ENCODE results near the gene ACTRT2.
A peak's percentile ranks its signal among the peaks of the same experiment; 100 is the strongest.

The ACTRT2 gene

DNA sequence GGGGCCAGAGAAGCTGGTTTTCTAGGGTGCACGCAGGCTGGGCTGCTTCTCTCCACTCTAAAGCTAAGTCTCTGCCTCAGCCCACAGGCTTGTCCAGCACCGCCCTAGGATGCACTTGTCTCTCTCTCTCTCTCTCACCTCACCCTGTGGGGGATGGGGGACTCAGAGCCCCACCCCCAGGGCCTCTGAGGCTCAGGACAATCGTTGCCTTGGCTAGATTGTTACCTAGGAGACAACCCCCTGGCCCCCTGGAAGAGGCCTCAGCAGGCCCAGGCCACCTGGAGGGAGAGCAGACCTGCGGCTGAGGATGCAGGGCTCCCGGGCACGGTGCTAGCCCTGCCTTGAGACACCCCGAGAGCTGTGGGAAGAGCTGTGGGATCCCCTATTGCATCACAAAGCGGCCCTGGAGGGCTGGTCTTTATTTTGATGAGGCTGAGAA is at the start of gene ACTRT2:
TSS of gene ACTRT2 (plus strand) at position 235 of the 439 bp plus-strand sequence. CDS start 220 bp downstream, outside the sequence.
- no peak for DNase-seq

DNA sequence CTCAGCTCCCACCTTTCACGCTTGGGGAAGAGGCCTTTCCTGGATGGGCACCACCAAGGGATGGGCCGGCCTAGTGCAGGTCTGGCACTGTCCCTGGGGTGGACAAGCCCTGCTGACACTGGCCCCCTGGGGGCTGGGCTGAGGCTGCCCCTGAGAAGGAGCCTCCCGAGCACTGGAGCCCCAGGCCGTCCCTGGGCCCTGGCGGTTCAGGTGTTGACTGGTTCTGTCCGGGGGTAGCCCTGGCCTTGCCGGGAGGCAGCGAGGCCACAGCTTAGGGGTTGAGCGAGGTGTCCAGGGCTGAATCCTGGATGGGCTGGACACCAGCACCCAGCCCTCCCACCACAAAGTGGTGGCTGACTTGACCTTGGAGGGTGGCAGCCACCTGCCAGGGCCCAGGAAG is 49.7 kb upstream of the ACTRT2 start:
- DNase-seq, result no peak

DNA sequence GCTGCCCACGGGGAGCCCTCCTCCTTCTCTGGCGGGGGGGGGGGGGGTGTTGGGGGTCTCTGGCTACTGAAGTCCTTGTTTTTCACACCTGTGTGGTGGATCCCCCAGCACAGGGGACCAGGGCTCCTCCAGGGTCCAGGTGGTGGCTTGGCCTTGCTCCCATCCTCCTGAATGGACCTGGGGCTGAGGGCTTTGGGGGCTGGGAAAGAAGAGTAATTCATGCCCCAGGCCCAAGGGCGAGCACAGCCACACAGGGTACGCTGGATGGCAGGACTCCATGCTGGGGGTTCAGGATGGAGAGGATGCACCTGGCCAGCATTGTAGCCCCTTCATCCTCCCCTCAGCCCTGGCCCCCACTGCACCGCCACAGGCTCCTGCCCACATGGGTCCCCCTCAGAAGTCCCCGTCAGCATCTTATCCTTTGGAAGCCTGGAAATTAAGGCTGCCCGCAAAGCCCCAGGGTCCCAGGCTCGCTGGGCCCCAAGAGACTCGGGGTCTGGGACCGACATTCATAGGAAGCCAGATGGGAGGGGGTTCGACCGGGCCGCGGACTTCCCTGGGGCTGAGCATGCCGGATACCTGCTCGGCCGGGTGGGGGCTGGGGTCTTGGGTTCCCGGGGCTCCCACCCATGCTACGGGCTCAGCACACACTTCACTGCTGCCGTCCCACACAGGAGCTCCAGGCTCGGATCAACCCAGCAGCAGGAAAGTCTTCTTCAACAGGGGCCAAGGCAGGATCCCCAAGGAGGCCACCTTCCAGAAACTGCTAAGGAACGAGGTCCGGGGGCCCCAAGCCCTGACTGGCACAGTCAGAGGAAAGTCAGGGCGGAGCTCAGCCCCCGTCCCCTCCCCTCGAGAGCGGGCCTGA is 49.0 kb upstream of the ACTRT2 start:
- DNase-seq, result no peak

DNA sequence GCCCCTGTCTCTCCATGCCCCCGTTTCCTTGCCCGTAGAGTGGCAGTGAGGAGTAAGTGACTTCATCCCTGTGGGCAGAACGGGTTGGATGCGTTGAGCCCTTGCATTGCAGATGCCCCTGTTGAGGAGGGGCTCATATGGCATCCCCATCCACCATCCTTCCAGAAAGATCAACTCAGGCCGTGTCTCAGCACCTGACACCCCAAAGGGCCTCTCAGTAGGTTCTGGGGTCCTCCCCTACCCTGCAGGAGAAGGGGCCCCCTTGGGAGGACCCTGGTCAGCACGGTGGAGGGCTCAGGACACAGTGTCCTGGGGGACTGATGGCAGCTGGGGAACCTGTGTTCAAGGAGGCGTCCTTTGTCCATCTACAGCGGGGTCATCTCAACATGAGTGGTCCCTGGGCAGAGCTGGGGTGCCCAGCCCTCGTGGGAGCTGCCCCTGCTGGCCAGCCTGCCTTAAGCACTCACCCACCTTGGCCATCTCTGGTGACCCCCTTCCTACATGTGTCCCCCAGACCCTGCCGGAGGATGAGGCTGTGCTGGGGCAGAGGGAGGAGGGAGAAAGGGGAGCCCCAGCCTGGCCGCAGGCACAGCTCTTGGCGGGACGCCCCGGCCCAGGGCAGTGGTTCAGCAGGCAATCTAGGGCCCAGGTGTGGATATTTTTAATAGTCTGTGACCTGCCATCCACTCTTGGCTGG is 48.2 kb upstream of the ACTRT2 start:
- DNase-seq, result no peak

DNA sequence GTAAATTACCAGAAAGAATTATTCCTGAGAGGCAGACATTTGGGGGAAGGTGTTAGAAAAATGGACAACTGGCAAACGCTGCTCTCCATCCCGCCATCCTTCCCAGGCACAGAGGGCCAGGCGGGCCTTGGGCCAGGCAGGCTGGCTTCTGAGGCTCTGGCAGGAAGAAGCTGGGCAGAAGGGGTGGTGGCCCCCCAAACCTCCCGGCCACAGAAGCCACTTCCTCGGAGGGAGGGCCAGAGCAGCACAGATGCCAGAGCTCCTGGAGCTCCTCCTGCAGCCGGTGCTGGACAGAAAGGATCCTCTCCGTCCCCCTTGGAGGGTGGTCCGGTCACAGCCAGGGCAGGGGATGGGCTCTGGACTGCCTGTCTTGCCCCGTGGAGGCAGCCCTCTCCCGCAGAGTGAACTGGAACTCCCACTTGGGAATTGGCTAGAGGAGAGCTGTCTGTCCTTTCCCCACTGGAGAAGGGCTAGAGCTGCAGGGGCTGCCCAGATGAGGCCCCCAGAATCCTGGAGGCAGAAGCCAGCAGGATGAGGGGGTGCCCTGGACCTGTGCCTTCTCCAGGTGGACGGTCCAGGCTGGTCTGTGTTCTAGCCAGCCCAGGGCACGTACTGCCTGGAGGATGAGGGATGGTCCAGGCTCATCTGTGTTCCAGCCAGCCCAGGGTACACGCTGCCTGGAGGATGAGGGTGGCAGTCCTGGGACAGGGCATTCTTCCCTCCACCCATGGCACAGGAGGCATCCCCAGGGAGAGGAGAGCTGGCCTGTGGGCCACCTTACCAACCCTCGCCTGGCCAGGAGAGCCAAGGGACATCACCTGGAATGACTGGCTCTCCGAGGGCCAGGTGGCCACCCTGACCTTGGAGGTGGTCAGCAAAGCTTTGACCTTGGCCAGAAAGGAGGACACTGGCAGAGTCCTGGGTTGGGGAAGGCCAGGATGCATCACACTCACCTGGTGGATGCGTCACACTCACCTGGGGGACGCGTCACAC is 47.4 kb upstream of the ACTRT2 start:
- no peak for DNase-seq

DNA sequence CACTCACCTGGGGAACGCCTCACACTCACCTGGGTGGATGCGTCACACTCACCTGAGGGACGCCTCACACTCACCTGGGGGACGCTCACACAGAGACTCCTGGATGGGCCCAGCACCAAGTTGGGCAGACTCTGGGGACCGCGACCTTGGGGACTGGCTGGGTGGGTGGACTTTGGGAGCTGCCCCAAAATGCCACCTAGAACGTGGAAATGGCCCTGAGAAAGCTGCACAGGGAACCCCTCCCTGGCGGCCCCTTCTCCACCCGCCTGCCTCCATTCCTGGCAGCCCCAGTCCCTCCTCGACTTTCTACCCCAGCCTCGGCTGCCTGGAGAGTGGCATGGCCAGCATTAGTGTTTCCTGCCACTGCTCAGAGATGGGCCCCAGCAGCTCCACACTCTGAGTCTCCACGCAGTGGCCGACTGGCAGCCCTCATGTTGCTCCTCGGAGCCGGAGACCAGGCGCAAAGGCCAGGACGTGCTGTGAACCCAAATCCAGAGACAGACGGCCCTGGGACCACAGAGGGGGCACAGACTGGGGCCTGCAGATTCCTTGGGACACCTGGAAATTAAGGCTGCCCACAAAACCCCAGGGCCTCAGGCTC is 46.5 kb upstream of the ACTRT2 start:
- DNase-seq, result no peak

DNA sequence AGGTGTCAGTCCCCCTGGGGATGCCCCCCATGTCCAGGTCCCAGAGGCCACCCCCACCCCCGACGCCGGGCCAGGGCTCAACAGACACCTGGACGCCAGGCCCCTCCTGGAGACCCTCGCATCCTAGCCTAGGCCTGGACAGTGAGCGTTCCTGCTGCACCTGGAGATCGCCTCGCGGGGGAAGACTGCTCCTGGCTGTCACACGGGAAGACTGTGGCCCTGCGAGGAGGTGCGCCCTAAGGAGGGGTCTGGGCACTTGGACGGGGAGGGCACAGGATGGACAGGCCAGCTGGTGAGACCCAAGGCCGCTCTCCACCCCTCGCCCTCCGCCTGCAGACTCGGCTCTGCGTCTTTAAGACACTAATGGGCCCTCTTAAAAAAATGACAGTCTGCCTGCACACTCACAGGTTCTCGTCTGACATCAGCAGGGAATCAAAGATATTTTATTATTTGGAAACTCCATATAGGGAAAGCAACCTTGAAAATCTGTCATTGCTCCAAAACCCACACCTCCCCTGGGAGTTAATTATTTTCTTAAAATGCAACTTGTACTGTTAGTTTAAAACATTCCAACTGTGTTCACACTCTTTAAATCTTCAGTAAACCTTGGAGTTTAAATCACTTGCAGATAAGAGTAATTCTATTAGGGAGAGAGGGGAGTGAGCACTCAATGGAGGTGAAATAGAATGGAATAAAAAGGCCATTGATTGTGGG is 45.6 kb upstream of the ACTRT2 start:
- DNase-seq, result peak; percentile 1

DNA sequence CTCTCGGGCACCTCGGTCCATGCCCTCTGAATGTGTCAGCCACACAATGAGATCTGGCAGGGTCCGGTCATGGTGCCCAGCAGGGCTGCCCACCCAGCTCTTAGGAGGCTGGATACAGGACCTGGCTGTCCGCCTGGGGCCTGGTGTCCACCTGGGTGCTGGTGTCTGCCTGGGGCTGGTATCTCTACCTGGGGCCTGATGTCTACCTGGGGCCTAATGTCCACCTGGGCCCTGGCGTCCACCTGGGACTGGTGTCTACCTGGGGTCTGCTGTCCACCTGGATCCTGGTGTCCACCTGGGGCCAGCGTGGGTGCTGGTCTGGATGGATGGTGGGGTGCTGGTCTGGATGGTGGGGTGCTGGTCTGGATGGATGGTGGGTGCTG is 45.1 kb upstream of the ACTRT2 start:
- DNase-seq, result no peak

DNA sequence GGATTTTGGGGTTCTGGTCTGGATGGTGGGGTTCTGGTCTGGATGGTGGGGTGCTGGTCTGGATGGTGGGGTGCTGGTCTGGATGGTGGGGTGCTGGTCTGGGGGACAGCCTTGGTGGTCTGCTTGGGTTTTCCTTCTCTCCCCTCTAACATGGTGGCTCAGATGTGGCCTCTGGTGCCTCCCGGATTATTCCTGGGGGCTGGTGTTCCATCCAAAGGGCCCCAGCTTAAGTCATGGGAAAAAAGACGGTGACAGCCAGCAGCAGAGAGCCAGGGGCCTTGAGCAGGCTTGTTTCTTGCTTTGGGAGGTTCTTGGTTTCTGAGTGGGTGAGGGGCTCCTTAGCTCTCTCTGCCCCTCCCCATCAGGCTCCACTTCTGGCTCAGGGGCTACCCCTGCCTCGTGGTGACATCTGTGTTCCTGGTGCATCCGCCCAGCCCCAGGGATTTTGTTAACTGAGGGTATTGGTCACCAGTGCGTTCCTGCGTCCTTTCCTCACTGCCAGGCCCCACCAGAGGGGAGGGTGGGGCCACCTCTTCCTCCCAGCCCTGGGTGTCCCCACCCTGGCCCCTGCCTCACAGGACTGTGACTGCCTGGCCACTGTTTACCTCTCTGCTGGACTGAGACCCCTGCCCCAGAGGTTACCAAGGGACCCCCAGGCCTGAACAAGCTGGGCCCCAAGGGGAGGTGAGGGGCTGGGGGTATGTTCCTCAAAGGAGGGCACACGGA is 43.2 kb upstream of the ACTRT2 start:
- no peak for DNase-seq

DNA sequence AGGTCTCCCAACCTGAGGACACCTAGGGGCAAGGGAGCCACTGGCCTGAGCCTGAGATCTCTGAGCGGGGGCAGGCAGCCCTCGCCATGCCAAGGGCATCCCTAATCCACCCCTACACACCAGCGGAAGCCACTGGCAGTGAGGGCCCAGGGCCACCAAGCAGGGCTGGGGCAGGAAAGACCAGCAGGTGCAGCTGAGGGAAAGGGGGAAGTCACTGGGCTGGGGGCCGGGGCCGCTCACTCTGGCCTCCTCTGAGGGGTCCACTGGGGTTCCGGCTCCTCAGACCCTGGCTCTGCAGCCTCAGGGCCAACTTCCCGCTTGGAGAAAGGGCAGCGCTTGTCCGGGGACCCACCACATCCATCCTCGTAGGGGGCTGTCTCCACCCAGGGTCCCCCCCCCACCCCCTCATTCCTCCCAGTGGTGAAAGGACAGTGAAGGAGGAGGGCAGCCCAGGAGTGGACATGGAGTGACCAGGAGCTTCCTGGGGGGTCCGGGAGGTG is 42.5 kb upstream of the ACTRT2 start:
- DNase-seq, result no peak

DNA sequence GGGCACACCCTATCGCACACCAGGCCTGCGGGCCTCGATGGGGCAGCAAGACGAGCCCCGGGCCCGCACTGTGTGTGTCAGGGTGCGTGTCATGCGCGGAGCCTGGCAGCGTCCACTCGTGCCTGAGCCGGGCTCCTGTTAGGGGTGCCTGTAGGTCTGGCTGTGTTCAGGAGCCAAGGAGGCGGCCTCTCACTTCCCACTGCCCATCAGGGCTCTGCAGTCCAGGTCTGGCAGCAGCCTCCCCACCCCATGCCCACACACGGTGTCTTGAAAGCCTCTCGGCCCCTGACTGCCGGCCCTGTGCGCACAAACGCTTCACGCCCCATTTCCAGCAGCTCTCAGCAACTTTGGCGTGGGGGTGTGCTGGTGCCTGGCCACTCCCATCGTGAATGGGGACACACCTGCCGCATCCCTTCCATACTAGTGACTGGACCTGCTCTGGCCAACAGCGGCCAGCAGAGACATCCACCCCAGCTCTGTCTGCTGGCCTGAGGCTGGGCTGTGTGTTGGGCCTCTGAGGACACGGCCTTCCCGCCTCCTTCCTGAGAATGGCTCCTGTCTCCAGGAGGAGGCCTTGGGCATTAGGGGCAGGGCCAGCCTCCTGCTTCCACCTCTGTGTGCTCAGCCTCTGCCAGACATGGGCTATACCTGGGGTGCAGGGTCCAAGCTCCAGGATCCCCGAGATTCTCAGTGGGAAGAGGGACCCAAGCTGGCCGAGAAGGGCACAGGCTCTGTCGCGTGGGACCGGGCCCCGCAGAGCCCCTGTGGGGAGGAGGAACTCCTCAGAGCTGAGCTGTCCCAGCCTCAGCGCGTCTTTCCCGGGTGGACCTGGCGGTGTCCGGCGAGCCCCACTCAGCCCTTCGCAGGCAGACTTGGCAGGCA is 41.8 kb upstream of the ACTRT2 start:
- DNase-seq, result no peak

DNA sequence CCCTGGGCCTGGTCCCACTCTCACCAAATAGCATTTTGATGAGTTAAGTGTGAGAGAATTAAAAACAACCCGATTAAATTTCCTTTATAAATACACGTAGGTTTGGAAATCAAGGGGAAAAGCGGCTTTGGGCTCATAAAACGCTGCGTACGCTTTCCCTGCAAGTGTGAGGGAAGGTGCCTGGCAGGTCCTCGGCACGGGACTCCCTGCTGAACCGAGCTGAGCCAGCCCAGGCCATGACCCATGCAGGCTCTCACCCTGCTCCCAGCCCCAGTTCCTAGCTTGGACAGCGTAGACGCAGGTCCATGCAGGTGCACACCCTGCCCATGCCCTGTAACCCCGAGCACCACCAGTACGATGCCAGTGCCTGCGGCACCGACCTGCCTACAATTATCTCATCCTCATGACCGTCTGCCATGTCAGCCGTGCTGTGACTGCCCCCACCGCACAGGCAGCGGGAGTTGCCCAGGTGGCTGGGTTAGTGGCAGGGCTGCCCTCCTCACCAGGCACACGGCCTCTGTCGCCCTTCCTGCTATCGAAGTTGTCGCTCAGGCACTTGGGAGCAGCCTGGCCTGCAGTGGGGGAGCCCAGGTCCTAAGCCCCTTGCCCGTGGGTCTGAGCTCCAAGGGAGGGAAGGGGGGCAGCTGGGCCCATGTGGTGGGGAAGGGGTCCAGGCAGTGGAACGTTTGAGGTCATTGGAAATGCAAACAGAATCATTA is 41.0 kb upstream of the ACTRT2 start:
- DNase-seq, result peak; percentile 26

DNA sequence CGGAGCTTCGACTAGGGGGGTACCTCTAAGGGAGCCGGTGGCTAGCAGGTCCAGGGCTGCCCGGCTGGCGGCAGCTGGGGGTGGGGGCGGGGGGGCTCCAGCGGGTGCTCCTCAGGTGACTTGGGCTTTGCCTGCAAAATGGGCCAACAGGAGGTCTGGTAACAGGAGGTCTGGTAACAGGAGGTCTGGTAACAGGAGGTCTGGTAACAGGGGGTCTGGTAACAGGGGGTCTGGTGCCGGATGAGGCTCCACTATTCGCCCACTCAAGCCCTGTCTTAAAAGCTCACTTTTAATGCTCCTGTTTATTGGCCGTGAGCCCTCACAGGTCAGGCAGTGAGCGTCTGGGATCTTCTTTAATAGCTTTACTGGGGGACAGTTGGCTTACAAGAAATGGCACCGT is 40.4 kb upstream of the ACTRT2 start:
- DNase-seq, result no peak

DNA sequence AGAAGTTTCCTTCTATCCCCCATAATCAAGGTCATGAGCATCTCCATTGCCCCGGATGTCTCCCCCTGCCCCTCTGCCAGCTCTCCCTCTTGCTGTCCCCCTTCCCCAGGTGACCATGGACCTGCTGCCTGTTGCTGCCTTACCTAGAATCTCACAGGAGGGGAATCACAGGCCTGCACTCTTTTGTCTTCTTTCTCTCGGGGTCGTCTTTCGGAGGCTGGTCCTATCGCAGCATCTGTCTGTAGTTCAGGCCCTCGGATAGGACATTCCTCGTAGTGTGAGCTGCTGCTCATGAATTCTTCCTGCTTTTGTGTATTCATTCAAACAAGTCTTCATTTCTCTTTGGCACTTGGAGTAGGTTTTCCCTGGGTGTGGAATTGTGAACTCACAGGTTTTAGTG is 39.9 kb upstream of the ACTRT2 start:
- DNase-seq, result no peak

DNA sequence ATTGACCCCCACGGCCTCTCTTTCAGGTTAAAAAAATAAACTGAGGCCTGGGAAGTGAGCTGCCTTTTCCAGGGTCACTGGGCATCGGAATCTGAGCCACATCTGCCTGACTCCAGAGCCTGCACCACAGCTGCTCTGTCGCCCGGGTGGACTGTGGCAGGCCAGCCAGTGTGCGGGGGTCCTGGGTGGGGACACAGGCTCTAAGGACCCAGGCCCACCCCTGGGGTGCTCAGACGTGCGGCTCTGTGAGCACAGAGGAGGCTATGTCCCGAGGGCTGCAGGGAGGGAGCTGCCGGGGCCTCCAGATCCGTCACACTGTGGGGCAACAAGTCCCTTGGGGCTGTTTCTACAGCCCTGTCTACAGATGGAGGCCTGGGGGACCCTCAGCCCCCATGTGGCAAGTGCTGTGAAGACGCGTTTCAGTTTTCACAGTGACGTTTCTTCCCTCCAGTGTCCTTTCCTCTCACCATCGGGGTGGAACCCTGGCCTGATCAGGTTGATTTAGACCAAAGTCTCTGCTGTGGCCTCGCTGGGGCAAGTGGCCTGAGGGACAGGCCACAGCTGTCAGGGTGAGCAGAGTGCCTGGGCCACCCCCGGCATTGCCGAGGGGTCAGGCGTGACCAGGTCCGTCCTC is 39.2 kb upstream of the ACTRT2 start:
- DNase-seq, result peak; percentile 1

DNA sequence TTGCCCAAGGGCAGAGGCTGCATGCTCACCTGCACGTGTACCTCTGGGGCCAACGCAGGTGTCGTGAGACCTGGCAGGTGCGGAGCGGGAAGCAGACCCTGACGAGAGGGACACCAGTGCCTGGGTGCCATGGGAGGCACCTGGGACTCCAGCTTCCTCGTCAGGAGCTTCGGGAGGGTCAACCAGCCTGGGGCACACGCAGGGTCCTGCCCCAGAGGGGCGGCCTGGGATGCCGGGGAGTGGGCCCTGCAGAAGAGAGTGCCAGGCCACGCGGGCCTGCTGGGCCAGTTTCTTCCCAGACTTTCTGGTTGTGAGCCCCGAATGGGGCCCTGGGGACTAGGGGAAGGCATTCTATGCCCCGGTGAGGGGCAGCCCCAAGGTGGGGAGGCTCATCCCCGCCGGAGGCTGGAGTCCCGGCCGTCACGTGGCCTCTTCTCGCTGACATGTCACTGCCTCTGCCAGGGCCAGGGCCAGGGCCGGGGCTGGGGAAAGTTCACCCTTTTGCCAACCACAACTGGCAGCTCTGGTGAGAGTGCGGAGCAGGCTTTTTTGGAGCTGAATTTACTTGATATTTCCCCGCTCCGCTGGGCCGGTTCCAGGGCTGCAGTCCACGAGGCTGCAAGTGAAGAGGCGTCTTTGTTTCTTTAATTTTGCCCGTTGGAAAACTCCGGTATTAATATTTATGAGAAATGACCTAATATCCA is 38.5 kb upstream of the ACTRT2 start:
- DNase-seq, result no peak

DNA sequence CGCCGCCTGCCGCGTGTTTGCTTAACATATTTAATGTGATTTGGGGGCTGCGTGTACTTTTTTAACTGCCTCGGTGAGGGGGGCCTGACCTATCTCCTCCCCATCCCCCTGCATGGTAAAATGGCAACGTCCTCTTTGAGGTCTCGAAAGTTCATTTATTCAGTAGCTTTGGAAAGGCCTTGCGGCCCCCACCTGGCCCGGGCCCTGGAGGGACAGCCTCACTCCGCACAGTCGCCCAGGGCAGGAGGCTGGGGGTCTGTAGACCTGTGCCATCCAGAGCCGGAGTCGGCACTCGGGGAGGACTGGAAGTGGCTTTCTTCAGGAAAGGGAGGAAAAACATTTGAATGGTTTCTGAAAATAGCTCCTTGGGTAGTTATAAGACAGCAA is 38.0 kb upstream of the ACTRT2 start:
- DNase-seq, result no peak
